ENCODE data around the gene SPIB. TPM values are rescaled to one million over a fixed set of nuclear protein-coding genes. Genes with fewer than 3 reads are reported as not detected.

Gene SPIB
- total RNA-seq, 4 donors from 2014 or later = not detected

GRCh38 chr19:50466706-50467039 is 47.9 kb downstream of the SPIB start:
- no peak for TF ChIP-seq CTCF (IDR thresholded peaks at IDR 0.05; ENCODE audit: low read depth)

GRCh38 chr19:50467566-50467965 is 48.8 kb downstream of the SPIB start:
- no peak for TF ChIP-seq CTCF (IDR thresholded peaks at IDR 0.05; ENCODE audit: low read depth)

DNA sequence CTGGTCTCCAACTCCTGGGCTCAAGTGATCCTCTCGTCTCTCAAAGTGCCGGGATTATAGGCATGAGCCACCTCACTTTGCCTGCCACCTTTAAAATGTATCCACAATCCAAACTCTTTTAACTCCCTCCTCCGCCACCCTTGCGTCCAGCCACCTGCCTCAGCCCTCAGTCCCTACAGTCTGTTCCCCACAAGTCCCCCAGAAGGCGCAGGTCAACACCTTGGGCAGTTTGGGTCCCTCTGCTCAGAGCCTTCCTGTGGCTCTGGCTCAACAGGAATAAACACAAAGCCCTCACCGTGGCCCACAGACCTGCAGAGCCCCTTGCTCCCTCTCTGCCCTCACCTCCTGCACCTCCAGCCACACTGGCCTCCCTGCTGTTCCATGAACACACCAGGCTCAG is 50.1 kb downstream of the SPIB start:
- no peak for TF ChIP-seq CTCF (IDR thresholded peaks at IDR 0.05; ENCODE audit: low read depth)

DNA sequence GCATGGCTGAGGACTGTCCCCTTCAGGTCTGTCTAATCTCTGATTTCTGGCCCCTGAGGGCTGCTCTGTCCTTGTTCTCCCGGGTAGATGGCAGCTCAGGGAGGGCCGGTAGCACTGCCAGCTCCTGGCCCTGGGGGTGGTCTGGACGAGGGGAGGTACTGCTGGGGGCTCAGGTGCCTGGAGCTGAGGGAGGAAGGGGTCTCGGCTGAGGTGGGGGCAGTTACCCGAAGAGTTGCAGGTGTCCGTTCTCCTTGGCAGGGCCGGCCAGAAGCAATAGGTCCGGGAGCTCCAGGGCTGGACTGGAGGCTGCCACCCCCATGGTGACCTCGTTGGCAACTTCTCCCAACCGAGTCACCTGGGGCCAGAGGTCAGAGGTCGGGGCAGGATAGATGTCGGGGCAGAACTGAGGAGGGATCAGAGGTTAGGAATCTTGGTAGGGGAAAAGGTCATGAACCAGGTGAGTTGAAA is 56.4 kb downstream of the SPIB start:
- TF ChIP-seq CTCF (IDR thresholded peaks at IDR 0.05; ENCODE audit: low read depth) = no peak

GRCh38 chr19:50475736-50476223 is 57.0 kb downstream of the SPIB start:
- no peak for TF ChIP-seq CTCF (IDR thresholded peaks at IDR 0.05; ENCODE audit: low read depth)

DNA sequence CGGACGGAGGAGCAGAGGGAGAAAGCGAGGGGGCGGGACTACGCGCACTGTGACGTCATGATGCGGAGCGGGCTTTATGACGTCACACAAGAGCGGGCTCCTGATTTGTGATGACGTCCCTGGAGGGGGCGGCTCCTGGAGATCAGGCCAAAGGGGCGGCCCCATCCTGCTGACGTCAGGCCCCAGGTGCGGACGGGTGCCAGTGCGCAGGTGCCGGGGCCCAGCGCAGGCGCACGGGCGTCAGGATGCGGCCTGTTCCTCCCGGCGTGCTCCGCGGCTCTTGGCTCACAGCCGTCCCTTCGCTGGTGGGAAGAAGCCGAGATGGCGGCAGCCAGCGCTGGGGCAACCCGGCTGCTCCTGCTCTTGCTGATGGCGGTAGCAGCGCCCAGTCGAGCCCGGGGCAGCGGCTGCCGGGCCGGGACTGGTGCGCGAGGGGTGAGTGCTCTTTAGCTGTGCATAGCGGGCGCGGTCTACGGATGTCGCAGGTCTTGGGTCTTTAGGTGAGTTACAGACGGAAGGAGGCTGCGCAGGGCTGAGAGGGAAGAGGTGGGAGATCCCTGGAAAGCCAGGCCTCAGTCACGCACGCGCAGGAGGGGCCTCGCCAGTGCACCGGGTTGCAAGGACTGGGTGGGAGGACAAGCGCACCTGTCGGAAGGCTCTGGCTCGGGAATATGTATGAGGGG is 57.6 kb downstream of the SPIB start, which contains the start of the genes EMC10 and GARIN5A:
EMC10 (plus strand) TSS at position 284 of the 683 bp plus-strand sequence; CDS start at position 322, 38 bp downstream.
GARIN5A (minus strand) TSS at position 625 of the 683 bp plus-strand sequence; CDS start at position 165, 460 bp downstream.
- no peak for TF ChIP-seq CTCF (IDR thresholded peaks at IDR 0.05; ENCODE audit: low read depth)

DNA sequence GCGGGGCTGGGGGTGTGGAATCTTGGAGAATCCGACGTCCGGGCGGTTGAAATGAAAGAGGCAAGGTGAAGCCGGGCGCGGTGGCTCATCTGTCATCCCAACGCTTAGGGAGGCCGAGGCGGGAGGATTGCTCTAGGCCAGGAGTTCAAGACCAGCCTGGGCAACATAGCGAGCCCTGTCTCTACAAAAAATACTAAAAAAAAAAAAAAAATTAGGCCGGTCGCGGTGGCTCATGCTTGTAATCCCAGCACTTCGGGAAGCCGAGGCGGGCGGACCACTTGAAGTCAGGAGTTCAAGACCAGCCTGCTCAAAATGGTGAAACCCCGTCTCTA is 58.1 kb downstream of the SPIB start:
- no peak for TF ChIP-seq CTCF (IDR thresholded peaks at IDR 0.05; ENCODE audit: low read depth)

All from subcutaneous adipose tissue (tissue), 4 donors.